ENCODE measurements around the gene RABGEF1.
"Not testable (repeated sequence)": the region's sequence is repeated elsewhere in the genome, so short reads cannot be mapped to it uniquely, and the experiment has no call there.

Gene RABGEF1

GRCh38 chr7:66817208-66817795, 76.8 kb downstream of the RABGEF1 start:
- H3K27me3 ChIP-seq (ENCODE audit: low read depth); H3K36me3 ChIP-seq (replicated peaks); in situ Hi-C loops (cut with MboI; ENCODE audit: low sequenced_read_pairs); H3K4me1 ChIP-seq; H3K9me3 ChIP-seq; H3K4me3 ChIP-seq; DNase-seq (ENCODE audit: low spot score in 2 of 2): not testable (repeated sequence)

GRCh38 chr7:66817956-66818355, 77.4 kb downstream of the RABGEF1 start:
- H3K4me3 ChIP-seq; H3K36me3 ChIP-seq (replicated peaks); in situ Hi-C loops (cut with MboI; ENCODE audit: low sequenced_read_pairs); DNase-seq (ENCODE audit: low spot score in 2 of 2); H3K4me1 ChIP-seq; H3K27me3 ChIP-seq (ENCODE audit: low read depth); H3K9me3 ChIP-seq: not testable (repeated sequence)

DNA sequence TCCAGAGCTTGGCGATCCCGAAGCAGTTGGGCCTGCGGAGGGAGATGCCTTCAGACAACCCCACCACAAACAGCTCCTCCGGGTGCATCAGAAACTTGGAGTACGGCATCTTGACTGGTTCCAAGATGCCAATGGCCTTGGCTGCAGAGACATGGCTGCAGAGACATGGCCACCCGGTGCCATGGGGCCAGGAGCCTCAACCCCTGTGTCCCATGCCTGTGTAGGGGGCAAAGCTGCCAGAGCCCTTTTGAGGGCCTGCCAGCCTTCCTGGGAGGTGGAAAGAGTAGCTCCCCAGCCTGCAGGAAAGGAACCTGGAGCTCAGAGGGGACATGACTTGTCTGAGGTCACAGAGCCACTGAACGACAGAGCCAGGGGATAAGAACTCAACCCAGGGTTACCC, 83.5 kb downstream of the RABGEF1 start:
- Histone ChIP-seq H3K36me3 (replicated peaks) (no peaks in the 10 kb centered on the region), H3K4me3 (no peak overlapping the region), H3K9me3 (no peaks in the 10 kb centered on the region), H3K4me1 (no peaks in the 10 kb centered on the region), H3K27me3 (ENCODE audit: low read depth) (no peaks in the 10 kb centered on the region)
- no peak for DNase-seq (ENCODE audit: low spot score in 2 of 2)
- in situ Hi-C loops (cut with MboI; ENCODE audit: low sequenced_read_pairs), result no loop called here

DNA sequence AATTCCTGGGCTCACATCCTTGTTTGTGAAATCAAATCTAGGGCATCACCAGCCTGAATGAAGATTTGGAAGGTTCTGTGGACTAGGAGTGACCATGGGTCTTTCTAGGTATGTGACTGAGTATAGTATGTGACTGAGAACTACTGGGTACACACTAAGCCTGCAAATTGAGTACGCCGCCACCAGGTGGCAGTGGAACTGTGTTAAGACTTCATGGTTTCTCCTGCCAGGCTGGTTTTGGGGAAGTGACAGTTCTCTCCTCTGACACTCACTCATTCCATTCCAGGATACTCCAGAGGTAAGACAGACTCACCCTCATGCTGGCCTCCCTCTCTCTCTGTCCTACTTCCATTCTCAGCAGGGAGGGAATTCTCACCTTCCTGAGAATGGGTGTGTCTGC, 85.0 kb downstream of the RABGEF1 start:
- H3K36me3 ChIP-seq (replicated peaks); in situ Hi-C loops (cut with MboI; ENCODE audit: low sequenced_read_pairs); H3K9me3 ChIP-seq; H3K4me1 ChIP-seq; H3K4me3 ChIP-seq; H3K27me3 ChIP-seq (ENCODE audit: low read depth): not testable (repeated sequence)
- DNase-seq (ENCODE audit: low spot score in 2 of 2), result peak in 1 of 2 experiments; percentile 24

DNA sequence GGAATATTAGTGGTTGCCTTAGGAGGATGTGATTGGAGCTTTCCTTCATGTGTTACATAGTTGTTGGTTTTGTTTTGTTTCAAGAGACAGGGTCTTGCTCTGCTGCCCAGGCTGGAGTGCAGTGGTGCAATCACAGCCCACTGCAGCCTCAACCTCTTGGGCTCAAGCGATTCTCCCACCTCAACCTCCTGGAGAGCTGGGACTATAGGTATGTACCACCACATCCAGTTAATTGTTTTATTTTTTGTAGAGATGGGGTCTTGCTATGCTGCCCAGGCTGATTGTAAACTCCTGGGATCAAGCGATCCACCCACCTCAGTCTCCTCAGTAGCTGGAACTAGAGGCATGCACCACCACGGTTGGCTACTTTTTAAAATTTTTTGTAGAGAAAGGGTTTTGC, 86.1 kb downstream of the RABGEF1 start:
- Histone ChIP-seq H3K27me3 (ENCODE audit: low read depth) (no peaks in the 10 kb centered on the region), H3K4me1 (no peaks in the 10 kb centered on the region), H3K36me3 (replicated peaks) (no peaks in the 10 kb centered on the region), H3K4me3 (no peak overlapping the region), H3K9me3 (no peaks in the 10 kb centered on the region)
- no peak for DNase-seq (ENCODE audit: low spot score in 2 of 2)
- in situ Hi-C loops (cut with MboI; ENCODE audit: low sequenced_read_pairs), result no loop called here

DNA sequence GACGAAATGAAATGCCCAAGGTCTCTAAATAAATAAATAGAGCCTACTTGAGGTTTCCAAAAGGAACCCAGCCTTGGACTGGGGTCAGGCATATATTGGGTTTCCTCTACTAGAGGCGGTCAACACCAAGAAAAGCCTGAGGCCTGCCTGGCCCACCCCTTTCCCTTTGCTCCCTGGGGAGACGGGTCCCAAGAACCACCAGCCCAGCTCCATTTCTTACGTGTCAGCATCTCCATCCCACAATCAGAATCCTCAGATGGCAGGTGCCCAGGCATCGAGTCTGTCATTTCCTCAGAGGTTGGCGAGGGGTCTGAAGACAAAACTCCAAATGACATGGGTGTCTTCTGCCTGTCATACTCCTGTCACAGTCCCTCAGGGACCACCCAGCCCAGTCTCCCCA, 90.4 kb downstream of the RABGEF1 start:
- DNase-seq (ENCODE audit: low spot score in 2 of 2); H3K36me3 ChIP-seq (replicated peaks); H3K9me3 ChIP-seq; in situ Hi-C loops (cut with MboI; ENCODE audit: low sequenced_read_pairs); H3K4me3 ChIP-seq; H3K27me3 ChIP-seq (ENCODE audit: low read depth); H3K4me1 ChIP-seq: not testable (repeated sequence)

DNA sequence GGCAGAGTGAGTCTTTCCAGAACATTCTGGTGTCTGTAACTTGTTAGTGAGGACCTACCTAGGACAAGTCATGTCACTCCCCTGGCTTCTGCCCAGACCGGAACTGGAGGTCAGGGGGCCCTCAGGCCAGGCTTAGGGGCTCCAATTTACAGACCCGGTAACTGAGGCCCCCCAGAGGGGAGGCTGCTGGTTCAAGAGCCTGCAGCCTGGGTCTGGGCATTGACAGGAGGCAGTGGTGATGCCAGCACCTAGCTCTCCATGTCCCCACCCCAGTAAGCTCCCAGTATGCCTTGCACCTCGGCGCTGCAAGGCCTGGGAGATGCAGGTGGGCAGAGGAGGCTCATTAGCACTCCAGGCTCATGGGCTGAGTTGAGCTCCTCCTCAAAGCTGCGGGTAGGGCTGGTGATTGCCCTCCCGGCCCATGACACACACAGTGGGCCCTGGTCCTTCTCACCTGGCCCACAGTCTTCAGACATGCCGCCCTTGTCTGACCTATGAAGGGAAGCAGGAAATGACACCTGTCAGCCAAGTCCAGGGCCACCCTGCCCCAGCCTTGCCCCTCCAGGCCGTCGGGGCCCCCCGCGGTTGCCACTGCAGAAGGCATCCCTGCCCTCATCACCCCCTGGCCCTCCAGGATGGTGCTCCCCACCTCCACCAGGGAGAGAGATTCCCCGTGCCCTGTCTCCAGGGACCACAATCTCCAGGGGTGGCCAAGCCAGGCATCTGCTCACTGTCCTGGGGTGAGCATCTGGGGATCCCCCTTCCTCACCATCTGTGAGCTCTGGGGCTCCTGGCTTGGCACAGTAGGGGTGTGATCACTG, 92.2 kb downstream of the RABGEF1 start:
- H3K27me3 ChIP-seq (ENCODE audit: low read depth), result no peaks in the 10 kb centered on the region
- H3K4me3 ChIP-seq, result no peak overlapping the region
- no peaks in the 10 kb centered on the region for H3K36me3 ChIP-seq (replicated peaks)
- peaks cover 7% of the 10 kb centered on the region; the same call in 1 of the 2 replicates for H3K9me3 ChIP-seq
- in situ Hi-C loops (cut with MboI; ENCODE audit: low sequenced_read_pairs), result no loop called here
- no peak for DNase-seq (ENCODE audit: low spot score in 2 of 2)
- H3K4me1 ChIP-seq, result no peaks in the 10 kb centered on the region

DNA sequence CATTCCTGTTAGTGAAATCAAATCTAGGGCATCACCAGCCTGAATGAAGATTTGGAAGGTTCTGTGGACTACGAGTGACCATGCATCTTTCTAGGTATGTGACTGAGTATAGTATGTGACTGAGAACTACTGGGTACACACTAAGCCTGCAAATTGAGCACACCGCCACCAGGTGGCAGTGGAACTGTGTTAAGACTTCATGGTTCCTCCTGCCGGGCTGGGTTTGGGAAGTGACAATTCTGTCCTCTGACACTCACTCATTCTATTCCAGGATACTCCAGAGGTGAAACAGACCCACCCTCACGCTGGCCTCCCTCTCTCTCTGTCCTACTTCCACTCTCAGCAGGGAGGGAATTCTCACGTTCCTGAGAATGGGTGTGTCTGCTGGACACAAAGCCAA, 96.5 kb downstream of the RABGEF1 start:
- peak in 1 of 2 experiments; percentile 37 for DNase-seq (ENCODE audit: low spot score in 2 of 2)
- Histone ChIP-seq H3K27me3 (ENCODE audit: low read depth) (no peaks in the 10 kb centered on the region), H3K4me3 (no peak overlapping the region), H3K9me3 (peaks cover 7% of the 10 kb centered on the region; the same call in 1 of the 2 replicates), H3K36me3 (replicated peaks) (no peaks in the 10 kb centered on the region), H3K4me1 (no peaks in the 10 kb centered on the region)
- in situ Hi-C loops (cut with MboI; ENCODE audit: low sequenced_read_pairs), result no loop called here

GRCh38 chr7:66837661-66838060, 97.1 kb downstream of the RABGEF1 start:
- in situ Hi-C loops (cut with MboI; ENCODE audit: low sequenced_read_pairs), result no loop called here
- no peak for DNase-seq (ENCODE audit: low spot score in 2 of 2)
- peaks cover 7% of the 10 kb centered on the region; the same call in 1 of the 2 replicates for H3K9me3 ChIP-seq
- H3K4me3 ChIP-seq, result no peak overlapping the region
- no peaks in the 10 kb centered on the region for H3K27me3 ChIP-seq (ENCODE audit: low read depth)
- no peaks in the 10 kb centered on the region for H3K36me3 ChIP-seq (replicated peaks)
- H3K4me1 ChIP-seq, result no peaks in the 10 kb centered on the region

- no peaks in the 10 kb centered on the region for H3K27me3 ChIP-seq (ENCODE audit: low read depth)
- in situ Hi-C loops (cut with MboI; ENCODE audit: low sequenced_read_pairs), result no loop called here
These were observed 99.3 kb downstream of the RABGEF1 start for GRCh38 chr7:66839814-66840213.

GRCh38 chr7:66840316-66840715, 99.8 kb downstream of the RABGEF1 start:
- no peaks in the 10 kb centered on the region for H3K27me3 ChIP-seq (ENCODE audit: low read depth)
- peaks cover 5% of the 10 kb centered on the region for H3K4me1 ChIP-seq
- H3K9me3 ChIP-seq, result peaks cover 7% of the 10 kb centered on the region; the same call in 1 of the 2 replicates
- H3K36me3 ChIP-seq (replicated peaks), result peaks cover 4% of the 10 kb centered on the region
- H3K4me3 ChIP-seq, result no peak overlapping the region
- DNase-seq (ENCODE audit: low spot score in 2 of 2), result no peak
- in situ Hi-C loops (cut with MboI; ENCODE audit: low sequenced_read_pairs), result no loop called here

More at GRCh38 chr7:66839814-66840213, 99.3 kb downstream of the RABGEF1 start:
- H3K36me3 ChIP-seq (replicated peaks), result no peaks in the 10 kb centered on the region
- H3K9me3 ChIP-seq, result peaks cover 7% of the 10 kb centered on the region; the same call in 1 of the 2 replicates
- H3K4me1 ChIP-seq, result peaks cover 3% of the 10 kb centered on the region; the same call in 1 of the 2 replicates
- DNase-seq (ENCODE audit: low spot score in 2 of 2), result no peak
- H3K4me3 ChIP-seq, result no peak overlapping the region

DNA sequence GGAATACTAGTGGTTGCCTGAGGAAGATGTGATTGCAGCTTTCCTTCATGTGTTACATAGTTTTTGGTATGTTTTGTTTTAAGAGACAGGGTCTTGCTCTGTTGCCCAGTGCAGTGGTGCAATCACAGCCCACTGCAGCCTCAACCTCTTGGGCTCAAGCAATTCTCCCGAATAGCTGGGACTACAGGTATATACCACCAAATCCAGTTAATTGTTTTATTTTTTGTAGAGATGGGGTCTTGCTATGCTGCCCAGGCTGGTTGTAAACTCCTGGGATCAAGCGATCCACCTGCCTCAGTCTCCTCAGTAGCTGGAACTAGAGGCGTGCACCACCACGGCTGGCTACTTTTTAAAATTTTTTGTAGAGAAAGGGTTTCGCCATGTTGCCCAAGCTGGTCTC, 101.4 kb downstream of the RABGEF1 start:
- Histone ChIP-seq H3K4me3 (no peak overlapping the region), H3K36me3 (replicated peaks) (peaks cover 5% of the 10 kb centered on the region), H3K4me1 (peaks cover 11% of the 10 kb centered on the region), H3K9me3 (peaks cover 5% of the 10 kb centered on the region; the same call in 1 of the 2 replicates), H3K27me3 (ENCODE audit: low read depth) (no peaks in the 10 kb centered on the region)
- in situ Hi-C loops (cut with MboI; ENCODE audit: low sequenced_read_pairs), result no loop called here
- DNase-seq (ENCODE audit: low spot score in 2 of 2), result no peak

GRCh38 chr7:66843492-66843891, 103.0 kb downstream of the RABGEF1 start:
- peaks cover 11% of the 10 kb centered on the region for H3K4me1 ChIP-seq
- DNase-seq (ENCODE audit: low spot score in 2 of 2); H3K36me3 ChIP-seq (replicated peaks); H3K9me3 ChIP-seq; in situ Hi-C loops (cut with MboI; ENCODE audit: low sequenced_read_pairs); H3K27me3 ChIP-seq (ENCODE audit: low read depth): not testable (repeated sequence)
- peak overlapping the region; percentile 85; the same call in 1 of the 2 replicates for H3K4me3 ChIP-seq
